GM19238 (cell line): ENCODE results near the gene TPSB2.
"Not testable (repeated sequence)": the region's sequence is repeated elsewhere in the genome, so short reads cannot be mapped to it uniquely, and the experiment has no call there.

Experiments used
- DNase-seq: peaks from one replicate; pipeline ENCODE4 v3.0.0; 2011; ENCODE audit warnings: low spot score; ENCODE audit not compliant: insufficient read length

The TPSB2 gene

DNA sequence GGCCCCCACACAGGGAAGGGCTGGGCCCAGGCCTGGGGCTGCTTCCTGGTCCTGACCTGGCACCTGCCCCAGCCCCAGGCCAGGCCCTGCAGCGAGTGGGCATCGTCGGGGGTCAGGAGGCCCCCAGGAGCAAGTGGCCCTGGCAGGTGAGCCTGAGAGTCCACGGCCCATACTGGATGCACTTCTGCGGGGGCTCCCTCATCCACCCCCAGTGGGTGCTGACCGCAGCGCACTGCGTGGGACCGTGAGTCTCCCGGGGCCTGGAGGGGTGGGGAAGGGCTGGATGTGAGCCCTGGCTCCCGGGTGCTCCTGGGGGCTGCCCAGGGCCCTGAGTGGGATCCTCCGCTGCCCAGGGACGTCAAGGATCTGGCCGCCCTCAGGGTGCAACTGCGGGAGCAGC is 11.1 kb upstream of the TPSB2 start:
- DNase-seq, result not testable (repeated sequence)

DNA sequence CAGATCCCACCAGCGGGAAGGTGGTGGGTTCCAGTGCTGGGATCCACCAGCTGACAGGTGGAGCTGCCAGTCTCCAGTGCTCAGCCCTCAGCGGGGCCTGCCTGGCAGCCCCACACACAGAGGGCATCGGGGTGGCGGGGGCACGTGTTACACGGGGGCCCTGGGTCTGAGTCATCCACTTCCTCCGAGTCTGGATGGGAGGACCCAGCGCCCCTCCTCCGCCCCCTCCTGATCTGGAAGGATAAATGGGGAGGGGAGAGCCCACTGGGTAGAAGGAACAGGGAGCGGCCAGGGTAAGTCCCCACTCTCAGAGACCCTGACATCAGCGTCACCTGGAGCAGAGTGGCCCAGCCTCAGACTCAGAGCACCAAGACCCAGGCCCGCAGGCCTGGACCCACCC is 10.5 kb upstream of the TPSB2 start, which contains the start of gene TPSAB1:
Gene TPSAB1, plus strand, starts transcription at position 270 of the 400 bp plus-strand sequence. CDS start 234 bp downstream, outside the sequence.
- not testable (repeated sequence) for DNase-seq

DNA sequence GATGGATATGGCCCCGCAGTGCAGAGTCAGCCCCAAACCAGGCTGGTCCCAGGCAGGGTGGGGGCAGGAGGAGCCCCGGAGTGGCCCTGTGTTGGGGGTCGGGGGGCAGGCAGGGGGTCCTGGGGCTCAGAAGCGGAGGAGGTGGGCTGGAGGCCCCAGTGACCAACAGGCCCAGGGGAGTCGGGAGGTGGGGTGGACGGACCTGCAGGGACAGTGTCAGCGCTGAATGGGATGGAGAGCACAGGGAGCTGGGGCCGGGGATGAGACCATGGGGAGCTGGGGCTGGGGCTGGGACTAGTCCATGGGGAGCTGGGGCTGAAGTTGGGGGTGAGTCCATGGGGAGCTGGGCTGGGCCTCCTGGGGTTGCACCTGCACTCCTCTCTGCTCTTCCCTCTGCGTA is 9.6 kb upstream of the TPSB2 start:
- DNase-seq, result not testable (repeated sequence)

DNA sequence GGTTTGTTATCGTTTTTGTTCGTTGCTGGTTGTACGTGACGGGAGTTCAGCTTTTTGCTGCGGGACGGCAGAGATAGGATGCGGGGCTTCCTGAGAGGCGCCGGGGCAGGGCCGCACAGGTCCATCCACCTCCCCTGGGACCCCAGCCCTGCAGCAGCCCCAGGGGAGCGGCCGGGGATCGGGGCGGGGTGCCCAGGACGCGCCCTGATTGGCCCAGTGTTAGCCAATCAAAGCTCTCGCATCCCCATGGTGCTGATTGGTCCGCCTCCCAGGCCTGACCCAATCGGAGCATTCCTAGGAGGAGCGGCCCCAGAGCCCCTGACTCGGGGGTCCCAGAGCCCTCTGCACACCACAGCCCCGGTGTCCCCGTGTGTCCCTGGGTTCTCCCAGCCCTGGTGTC is 8.9 kb upstream of the TPSB2 start:
- DNase-seq, result not testable (repeated sequence)

DNA sequence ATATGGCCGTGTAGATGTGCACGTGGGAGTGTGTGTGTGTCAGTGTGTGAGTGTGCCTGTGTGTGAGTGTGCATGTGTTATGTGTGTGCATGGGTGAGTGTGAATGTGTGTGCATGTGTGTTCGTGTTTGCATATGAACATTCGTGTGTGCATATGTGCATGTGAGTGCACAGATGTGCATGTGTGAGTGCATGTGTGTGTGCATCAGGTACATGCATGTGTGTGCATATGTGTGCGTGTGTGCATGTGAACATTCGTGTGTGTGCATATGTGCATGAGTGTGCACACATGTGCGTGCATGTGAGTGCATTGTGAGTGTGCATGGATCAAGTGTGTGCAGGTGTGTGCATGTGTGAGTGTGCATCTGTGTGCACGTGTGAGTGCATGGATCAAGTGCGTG is 8.0 kb upstream of the TPSB2 start:
- no peak for DNase-seq

DNA sequence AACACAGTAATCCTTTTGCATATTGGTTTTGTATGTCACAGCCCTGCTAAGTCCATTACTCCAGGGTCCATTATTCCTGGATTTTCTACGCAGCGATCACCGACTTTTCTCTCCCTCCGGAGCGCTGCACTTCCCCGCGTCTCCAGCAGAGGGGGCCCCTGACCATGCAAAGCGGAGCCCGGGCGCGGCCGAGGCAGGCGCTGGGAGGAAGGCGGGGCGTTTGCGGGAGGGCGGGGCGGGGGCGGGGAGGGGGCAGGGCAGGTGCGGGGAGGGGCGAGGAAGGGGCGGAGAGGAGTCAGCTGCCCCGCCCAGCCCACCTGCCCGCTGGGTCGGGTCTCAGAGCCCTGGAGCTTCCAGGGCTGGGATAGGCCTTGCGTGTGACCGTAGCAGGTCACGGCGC is 6.7 kb upstream of the TPSB2 start:
- DNase-seq, result not testable (repeated sequence)

DNA sequence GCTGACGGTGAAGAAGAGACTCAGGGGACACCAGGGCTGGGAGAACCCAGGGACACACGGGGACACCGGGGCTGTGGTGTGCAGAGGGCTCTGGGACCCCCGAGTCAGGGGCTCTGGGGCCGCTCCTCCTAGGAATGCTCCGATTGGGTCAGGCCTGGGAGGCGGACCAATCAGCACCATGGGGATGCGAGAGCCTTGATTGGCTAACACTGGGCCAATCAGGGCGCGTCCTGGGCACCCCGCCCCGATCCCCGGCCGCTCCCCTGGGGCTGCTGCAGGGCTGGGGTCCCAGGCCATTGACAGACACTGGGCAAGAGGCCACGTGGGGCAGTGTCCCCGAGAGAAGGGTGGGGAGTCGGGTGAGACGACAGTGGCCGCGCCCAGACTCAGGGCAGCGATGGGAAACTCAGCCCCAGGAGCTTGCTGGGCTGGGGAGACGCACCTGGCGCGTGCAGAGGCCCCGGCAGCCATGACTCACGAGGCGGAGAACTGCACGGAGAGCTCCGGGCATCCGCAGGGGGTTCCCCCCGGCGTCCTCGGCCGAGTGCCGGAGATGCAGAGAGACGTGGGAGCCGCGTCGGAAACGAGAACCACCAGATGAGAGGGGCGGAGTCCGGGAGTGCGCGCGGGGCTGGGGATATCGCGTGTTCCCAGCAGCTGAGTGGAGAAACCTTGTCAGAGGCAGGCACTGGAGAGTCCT is 2.2 kb upstream of the TPSB2 start:
- DNase-seq, result not testable (repeated sequence)

DNA sequence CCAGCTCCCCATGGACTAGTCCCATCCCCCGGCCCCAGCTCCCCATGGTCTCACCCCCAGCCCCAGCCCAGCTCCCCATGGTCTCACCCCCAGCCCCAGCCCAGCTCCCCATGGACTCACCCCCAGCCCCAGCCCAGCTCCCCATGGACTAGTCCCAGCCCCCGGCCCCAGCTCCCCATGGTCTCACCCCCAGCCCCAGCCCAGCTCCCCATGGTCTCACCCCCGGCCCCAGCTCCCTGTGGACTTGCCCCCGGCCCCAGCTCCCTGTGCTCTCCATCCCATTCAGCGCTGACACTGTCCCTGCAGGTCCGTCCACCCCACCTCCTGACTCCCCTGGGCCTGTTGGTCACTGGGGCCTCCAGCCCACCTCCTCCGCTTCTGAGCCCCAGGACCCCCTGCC is 1.3 kb upstream of the TPSB2 start:
- DNase-seq, result not testable (repeated sequence)

DNA sequence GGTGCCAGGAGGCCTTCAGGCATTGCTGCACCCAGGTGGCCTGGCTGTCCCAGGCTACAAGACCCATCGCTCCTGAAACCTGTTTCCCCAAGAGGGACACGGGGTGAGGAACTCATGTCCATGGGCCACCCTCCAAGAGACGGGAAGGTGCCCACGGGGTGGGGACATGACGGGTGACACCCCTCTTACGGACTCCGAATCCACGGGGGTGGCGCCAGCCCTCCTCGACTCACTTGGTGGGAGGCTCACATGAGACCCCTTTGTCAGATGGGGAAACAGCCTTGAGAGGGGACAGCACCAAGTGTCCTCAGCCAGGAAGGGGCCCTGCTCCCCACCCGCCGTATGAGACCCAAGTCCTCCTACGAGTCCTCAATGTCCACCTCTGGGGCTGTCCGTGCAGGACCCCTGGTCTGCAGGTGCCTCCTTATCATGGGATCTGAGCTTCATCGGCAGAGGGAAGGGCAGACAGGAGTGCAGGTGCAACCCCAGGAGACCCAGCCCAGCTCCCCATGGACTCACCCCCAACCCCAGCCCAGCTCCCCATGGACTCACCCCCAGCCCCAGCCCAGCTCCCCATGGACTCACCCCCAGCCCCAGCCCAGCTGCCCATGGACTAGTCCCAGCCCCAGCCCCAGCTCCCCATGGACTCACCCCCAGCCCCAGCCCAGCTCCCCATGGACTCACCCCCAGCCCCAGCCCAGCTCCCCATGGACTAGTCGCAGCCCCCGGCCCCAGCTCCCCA is 658 bp upstream of the TPSB2 start:
- not testable (repeated sequence) for DNase-seq

DNA sequence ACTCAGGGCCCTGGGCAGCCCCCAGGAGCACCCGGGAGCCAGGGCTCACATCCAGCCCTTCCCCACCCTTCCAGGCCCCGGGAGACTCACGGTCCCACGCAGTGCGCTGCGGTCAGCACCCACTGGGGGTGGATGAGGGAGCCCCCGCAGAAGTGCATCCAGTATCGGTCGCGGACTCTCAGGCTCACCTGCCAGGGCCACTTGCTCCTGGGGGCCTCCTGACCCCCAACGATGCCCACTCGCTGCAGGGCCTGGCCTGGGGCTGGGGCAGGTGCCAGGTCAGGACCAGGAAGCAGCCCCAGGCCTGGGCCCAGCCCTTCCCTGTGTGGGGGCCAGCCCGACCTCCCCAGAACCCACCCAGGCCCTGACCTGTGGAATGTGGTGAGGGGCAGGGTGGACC is 508 bp downstream of the TPSB2 start:
- DNase-seq, result not testable (repeated sequence)

DNA sequence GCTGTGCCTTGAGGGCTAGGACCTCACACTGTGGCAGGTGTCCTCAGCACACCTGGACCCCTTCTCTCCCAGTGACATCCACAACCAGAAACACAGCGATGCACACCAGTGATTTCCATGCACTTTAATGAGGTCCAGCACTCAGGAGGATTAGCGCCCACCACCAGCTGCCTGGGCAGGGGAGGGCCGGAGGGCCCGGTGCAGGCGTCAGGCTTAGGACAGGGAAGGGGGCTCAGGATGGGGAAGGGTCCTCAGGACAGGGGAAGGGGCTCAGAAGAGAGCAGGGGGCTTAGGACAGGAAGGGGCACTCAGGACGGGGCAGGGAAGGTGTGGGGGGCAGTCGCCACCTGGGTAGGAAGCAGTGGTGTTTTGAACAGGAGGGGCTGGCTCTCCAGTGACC is 1.8 kb downstream of the TPSB2 start:
- not testable (repeated sequence) for DNase-seq

DNA sequence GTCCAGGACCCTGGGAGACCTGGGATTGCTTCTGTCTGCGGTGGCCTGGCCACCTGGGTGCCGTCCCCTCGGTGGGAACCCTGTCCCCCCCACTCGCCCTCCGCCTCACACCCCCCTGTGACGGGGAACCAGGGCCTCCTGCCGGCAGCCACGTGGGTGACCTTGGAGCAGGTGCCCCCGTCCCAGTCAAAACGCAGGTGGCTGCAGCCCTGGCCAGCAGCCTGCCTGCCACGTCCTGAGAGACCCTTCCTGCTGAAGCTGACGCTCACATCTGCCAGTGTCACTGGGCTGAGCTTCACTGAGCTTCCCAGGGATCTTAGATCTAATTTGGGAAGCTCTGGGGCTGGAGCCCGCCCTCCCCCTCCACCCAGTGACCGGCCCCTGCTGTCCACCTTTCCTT is 3.3 kb downstream of the TPSB2 start:
- not testable (repeated sequence) for DNase-seq

DNA sequence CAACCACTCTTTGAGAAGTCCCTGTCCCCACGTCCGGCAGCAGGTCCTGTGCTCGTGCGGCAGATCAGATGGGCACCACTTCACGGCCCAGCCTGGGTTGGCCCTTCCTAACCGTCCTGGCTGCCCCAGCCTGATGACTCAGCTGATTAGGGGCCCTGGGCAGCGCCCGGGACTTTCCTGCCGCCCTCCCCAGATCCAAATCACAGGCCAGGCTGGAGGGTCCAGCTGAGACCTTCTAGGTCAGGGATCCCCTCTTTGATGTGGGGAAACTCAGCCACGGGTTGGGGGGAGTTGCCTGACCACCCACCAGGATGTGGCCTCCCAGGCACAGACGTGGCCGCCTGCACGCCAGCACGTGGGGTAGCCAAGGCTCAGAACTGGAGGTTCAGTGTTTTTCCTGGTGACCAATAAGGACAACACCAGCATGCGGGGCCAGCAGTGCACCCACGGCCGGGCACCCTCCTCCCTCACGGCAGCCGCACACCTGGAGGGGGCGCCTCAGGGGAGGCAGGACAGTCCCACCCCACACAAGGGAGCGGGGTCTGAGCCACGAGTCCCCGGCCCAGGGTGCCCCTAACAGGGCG is 4.2 kb downstream of the TPSB2 start:
- not testable (repeated sequence) for DNase-seq

DNA sequence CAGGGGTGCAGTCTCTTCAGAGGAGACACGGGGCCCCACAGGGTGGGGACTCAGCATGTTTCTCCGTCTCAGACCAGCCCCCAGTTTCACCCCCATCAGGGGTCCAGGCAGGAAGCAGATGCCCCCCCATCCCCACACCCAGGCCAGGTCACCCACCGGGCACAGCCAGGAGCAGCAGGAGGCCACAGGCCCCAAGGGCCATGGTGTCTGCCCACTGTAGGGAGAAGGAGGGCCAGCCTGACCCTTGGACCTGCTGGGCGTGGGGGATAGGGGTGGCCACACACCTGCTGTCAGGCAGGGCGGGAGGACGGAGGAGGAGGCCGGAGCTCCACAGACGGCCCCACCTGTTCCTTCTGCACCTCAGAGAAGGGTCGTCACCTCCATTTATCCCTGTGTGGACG is 4.9 kb downstream of the TPSB2 start, which contains the start of gene TPSG1:
Gene TPSG1, minus strand, starts transcription at position 218 of the 401 bp plus-strand sequence. Its CDS starts 16 bp downstream, at position 202.
- no peak for DNase-seq

DNA sequence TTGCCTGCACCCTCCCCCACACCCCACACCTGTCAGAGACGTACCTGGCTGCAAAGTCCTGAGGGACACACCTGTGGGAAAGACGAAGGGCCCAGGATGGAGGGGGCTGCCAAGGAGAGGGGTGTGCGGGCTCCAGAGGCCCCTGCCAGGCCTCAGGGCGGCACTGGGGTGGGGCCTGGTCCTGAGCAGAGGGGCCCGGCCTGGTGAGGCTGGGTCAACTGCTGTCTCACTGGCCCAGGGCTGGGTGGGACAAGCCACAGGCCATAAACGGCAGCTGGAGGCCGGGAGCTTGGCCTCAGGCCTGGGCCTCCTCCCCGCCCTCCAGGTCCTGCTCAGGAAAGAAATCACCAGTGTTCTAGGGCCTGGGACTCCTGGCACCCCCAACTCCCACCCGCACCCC is 5.4 kb downstream of the TPSB2 start:
- no peak for DNase-seq

DNA sequence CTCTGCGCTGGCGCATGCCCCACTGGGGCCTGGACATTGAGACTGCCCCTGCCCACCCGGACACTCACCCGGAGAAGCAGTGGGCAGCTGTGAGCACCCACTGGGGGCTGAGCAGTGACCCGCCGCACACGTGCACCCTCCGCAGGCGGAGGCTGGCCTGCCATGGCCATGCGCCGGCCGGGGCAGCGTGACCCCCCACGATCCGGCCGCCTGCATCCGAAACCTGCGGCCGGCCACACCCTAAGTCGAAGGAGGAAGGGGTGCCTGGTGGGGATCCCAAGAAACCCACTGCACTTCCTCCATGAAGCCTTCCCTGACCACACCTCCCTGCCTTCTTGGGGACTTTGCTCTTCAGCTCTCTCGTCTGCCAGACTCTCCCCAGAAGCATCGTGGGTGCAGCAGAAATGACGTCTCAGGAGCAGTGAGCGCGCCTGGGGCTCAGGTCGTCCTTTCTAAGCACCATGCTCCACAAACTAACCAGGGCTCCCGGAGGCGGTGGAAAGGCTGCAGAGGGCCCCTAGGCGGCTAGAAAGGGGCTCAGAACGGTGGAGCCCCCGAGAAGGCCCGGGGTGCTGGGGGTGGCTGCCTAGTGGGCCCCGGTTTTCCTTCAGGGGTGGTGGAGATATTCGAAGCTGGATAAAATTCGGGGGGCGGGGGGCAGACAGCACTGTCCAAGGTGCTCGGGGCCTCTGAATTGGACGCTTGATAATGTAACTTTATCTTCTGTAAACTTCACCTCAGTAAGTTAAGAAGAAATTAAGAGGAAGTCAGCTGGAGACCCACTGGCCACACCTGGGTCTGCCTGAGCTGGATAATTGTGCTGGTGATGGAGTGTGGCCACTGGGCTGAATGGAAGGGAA is 6.4 kb downstream of the TPSB2 start:
- no peak for DNase-seq

DNA sequence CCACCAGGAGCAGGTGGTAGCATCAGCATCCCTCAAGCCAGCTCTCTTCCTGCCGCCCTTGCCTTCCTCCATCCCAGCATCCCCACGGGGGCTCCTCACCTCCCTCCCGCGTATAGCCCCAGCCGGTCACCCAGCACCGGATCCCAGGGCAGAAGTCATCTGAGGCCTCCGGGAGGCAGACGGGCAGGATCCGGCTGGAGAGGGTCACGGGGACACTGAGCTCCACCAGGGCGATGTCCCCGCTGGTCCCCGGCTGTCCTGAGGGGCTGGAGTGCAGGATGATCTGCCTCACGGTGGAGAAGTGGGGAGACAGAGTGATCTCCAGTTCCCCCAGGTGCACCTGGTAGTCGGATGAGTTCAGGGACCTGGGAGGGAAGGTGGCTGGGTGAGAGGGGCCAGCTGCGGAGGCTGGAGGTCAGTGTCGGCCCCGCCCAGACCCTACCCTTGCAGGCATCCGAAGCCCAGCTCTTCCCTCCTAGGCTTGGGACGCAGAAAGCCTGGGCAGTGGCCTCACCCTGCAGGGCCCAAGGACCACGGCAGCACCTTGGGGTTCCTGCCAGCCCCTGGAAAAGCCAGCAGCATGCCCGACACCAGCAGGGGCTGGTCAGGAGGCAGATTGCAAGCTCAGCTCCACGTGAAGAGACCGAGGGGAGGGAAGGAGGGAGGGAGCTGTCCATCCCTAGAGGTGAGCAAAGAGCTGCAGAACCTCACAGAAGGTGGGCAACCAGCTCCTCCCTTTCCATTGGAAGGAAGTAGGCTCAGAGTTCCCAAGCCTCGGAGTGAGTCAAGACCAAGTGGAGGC is 7.2 kb downstream of the TPSB2 start:
- DNase-seq, result no peak

DNA sequence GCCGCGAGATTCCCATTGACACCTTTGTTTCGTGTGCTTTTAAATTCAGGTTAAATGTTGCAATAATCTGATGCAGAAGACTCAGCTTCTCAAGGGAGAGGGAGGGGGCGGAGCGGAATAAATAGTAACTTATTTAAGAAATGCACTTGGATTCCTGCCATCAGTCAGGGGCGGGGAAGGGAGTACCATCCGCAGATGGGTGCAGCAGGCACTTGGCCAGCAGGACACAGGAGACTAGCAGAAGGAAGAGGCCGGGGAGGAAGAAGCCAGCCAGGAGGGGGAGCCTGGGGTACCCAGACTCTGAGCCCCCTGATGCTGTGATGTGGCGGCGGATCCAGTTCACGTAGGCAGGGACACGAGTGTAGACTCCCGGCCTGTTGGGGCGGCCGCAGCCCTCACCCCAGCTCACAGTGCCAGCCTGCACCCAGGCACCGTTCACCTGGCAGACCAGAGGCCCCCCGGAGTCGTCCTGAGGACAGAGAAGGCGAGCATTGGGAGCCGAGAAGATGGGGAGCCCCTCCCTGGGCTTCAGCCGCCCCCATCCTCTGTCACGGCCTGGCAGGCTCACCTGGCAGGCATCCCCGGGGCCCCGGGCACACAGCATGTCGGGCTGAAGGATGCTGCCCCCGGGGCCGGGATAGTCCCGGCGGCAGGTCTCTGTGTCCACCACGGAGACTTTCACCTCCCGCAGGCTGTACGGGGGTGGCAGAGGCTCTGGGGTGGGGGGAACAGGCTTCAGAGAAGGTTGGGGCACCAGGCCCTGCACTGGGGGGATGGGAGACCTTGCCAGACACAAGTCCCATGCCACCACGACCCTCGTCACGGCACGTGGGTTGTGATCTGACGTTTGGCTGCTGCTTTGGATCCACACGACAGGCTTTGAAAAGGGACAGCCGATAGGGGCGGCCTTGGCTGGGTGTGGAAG is 8.1 kb downstream of the TPSB2 start:
- DNase-seq, result no peak

DNA sequence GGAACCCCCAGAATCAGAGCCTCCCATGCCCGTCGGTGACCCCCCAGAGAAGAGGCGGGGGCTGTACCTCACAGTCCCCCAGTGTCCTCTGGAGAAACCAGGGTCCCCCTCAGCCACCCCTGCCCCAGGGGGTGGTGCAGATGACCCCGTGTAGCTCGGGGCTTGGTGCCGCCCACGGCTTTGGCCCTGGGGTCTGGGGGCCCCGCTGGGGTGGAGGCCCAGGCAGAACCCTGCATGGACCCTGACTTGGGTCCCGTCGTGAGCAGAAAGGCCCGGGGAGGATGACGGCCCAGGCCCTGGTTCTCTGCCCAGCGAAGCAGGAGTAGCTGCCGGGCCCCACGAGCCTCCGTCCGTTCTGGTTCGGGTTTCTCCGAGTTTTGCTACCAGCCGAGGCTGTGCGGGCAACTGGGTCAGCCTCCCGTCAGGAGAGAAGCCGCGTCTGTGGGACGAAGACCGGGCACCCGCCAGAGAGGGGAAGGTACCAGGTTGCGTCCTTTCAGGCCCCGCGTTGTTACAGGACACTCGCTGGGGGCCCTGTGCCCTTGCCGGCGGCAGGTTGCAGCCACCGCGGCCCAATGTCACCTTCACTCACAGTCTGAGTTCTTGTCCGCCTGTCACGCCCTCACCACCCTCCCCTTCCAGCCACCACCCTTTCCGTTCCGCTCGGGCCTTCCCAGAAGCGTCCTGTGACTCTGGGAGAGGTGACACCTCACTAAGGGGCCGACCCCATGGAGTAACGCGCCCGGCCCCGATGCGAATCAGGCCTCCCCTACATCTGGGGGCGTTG is 8.9 kb downstream of the TPSB2 start:
- no peak for DNase-seq
